Measurements from ENCODE around the gene ZNF385A. TPM values are rescaled to one million over a fixed set of nuclear protein-coding genes. Genes with fewer than 3 reads are reported as not detected.

Gene ZNF385A
- total RNA-seq, 1 donor from 2014 or later = 7.1 TPM

DNA sequence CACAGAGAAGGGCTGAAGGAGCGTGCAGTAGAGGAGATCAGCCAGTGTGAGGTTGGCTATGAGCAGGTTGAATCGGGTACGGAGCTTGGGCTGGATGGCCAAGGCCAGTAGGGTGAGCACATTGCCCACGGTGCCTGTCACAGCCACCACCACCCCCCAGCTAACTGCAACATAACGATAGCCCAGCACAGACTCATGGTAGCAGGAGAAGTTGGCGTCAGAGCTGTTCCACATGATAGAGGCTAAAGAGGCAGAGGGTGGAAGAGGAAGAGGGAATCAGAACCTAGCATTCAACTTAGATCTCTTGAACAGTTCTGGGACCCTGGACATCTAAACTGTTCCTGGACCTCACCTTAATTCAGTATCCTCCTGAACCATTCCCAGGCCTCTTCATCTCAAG lies 20.9 kb downstream of the ZNF385A start:
- Histone ChIP-seq H3K27me3 (ENCODE audit: low read depth) (no peaks in the 10 kb centered on the region), H3K4me1 (peaks cover 26% of the 10 kb centered on the region), H3K36me3 (no peaks in the 10 kb centered on the region), H3K27ac (replicated peaks) (no peak overlapping the region), H3K4me3 (no peak overlapping the region), H3K9me3 (replicated peaks) (no peaks in the 10 kb centered on the region)
- intact Hi-C loops (cut with micrococcal nuclease) = loop anchor here (10.0 kb wide), 1 partner anchor 109 kb away; no protein-coding TSS in a partner anchor
- TF ChIP-seq, protein P1, sequence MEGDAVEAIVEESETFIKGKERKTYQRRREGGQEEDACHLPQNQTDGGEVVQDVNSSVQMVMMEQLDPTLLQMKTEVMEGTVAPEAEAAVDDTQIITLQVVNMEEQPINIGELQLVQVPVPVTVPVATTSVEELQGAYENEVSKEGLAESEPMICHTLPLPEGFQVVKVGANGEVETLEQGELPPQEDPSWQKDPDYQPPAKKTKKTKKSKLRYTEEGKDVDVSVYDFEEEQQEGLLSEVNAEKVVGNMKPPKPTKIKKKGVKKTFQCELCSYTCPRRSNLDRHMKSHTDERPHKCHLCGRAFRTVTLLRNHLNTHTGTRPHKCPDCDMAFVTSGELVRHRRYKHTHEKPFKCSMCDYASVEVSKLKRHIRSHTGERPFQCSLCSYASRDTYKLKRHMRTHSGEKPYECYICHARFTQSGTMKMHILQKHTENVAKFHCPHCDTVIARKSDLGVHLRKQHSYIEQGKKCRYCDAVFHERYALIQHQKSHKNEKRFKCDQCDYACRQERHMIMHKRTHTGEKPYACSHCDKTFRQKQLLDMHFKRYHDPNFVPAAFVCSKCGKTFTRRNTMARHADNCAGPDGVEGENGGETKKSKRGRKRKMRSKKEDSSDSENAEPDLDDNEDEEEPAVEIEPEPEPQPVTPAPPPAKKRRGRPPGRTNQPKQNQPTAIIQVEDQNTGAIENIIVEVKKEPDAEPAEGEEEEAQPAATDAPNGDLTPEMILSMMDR (IDR thresholded peaks at IDR 0.05; ENCODE audit: borderline replicate concordance) = no peak
- DNase-seq = no peak

DNA sequence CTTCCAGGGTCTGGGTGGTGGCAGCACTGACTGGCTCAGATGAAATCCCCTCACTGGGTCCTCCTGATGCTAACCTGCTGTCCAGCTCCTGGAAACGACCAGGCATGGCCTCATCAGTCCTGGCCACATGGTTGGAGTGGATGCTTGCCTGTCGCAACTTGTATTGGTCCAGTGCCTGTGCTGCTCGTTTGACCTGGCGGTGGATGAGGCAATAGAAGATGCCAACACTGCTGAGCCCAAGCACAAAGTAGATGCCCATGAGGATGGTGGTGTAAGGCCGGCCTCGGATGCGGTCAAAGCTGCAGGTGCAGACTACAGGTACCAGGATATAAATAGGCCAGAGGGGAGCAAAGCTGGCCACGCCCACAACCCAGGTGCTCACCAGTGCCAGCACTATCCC lies 21.5 kb downstream of the ZNF385A start:
- Histone ChIP-seq H3K27ac (replicated peaks) (no peak overlapping the region), H3K4me1 (peaks cover 26% of the 10 kb centered on the region), H3K27me3 (ENCODE audit: low read depth) (no peaks in the 10 kb centered on the region), H3K9me3 (replicated peaks) (no peaks in the 10 kb centered on the region), H3K36me3 (no peaks in the 10 kb centered on the region), H3K4me3 (no peak overlapping the region)
- TF ChIP-seq, protein P1 (IDR thresholded peaks at IDR 0.05; ENCODE audit: borderline replicate concordance) = no peak
- intact Hi-C loops (cut with micrococcal nuclease) = loop anchor here (10.0 kb wide), 1 partner anchor 108 kb away; no protein-coding TSS in a partner anchor
- no peak for DNase-seq

DNA sequence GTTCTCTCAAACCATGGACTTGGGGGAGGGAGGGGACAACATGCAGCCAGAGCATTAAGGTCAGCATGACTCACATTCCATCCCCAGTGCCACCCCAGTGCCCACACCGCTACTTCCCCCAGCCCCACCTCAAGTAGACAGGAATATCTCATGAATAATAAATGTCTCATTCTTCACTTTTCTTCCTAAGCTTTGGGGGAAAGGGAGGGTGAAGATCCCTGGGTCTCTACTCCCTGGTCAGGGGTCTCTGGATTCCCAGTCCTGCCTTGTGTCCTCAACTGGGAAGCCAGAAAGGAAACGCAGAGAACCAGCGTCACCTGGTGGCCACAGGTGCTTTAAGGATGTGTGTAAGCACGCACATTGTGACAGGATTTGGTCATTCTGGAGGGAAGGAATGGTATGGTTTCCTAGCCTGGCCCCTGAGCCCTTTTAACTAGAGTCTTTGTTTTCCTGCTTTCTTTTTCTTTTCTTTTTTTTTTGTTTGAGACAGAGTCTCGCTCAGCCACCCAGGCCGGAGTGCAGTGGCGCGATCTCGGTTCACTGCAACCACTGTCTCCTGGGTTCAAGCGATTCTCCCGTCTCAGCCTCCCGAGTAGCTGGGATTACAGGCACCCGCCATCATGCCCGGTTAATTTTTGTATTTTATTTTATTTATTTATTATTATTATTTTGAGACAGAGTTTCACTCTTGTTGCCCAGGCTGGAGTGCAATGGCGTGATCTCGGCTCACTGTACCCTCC lies 23.6 kb downstream of the ZNF385A start:
- DNase-seq = peak; percentile 71
- intact Hi-C loops (cut with micrococcal nuclease) = loop anchor here (10.0 kb wide), 1 partner anchor 106 kb away; no protein-coding TSS in a partner anchor
- H3K27ac ChIP-seq (replicated peaks) = peak overlapping the region; percentile 95
- peaks cover 32% of the 10 kb centered on the region for H3K4me1 ChIP-seq
- TF ChIP-seq, protein P1 (IDR thresholded peaks at IDR 0.05; ENCODE audit: borderline replicate concordance) = peak; percentile 76
- no peaks in the 10 kb centered on the region for H3K9me3 ChIP-seq (replicated peaks)
- H3K4me3 ChIP-seq = no peak overlapping the region
- no peaks in the 10 kb centered on the region for H3K27me3 ChIP-seq (ENCODE audit: low read depth)
- no peaks in the 10 kb centered on the region for H3K36me3 ChIP-seq

DNA sequence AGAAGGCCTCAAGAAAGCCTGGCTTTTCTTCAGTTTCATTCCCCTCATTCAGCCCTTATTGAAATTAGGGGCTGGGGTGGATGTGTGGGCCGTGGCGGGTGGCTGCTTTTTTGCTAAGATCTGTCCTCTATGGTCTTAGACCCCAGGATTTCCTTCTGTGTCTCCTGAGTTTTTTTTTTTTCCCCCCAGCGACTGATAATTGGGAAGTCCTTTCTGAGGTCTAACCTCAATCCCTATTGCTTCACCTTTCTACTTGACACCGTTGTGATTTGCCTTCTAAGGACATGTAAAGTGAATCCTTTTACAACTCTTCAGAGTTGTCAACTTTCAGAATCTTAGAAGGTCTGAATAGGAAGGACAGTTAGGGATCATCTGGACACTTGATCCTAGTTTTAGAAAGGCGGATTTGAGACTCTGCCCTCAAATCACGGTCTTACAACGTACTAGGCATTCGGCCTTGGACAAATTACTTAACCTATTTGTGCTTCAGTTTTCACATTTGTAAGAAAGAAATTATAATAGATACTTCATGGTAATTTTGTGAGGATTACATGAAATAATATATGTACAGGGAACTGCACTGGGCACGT lies 24.7 kb downstream of the ZNF385A start:
- H3K36me3 ChIP-seq = no peaks in the 10 kb centered on the region
- H3K27me3 ChIP-seq (ENCODE audit: low read depth) = no peaks in the 10 kb centered on the region
- no peaks in the 10 kb centered on the region for H3K9me3 ChIP-seq (replicated peaks)
- peak overlapping the region; percentile 79 for H3K4me3 ChIP-seq
- intact Hi-C loops (cut with micrococcal nuclease) = loop anchor here (10.0 kb wide), 1 partner anchor 105 kb away; no protein-coding TSS in a partner anchor
- peak overlapping the region; percentile 95 for H3K27ac ChIP-seq (replicated peaks)
- H3K4me1 ChIP-seq = peaks cover 32% of the 10 kb centered on the region
- DNase-seq = no peak
- TF ChIP-seq, protein P1 (IDR thresholded peaks at IDR 0.05; ENCODE audit: borderline replicate concordance) = no peak

DNA sequence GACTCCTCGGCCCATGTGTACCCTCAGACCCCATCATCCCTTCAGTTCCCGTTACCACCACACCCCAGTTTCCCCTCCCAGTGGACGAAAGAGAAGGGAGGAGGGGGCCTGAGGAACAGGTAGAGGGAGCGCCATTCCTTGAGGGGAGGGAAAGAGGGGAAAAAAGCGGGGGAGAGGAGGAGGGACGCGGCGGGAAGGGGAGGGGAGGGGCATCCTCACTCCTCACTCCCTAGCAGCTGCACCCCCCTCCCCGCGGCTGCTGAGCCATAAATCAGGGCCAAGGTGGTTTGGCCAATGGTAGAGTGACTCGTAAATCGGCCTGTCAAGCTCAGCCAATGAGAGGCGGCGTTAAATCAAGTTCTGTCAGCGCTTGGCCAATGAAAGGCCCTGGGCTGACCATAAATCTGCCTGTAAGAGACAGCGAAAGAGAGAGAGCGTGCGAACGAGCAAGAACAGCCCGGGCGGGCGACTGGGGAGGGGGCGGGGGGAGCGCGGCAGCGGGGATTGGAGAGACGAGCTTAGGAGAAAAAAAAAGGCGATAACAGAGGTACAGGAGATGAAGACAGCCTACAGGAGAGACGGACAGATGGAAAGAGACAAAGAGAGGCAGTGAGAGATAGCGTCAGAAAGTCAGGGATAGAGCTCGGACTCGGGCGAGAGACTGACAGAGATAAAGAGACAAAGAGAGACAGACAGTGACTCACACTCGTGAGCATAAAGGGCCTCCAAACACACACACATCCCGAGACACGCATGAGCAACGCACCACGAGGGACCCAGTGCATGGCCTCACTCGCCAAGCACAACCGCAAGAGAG lies 25.4 kb downstream of the ZNF385A start:
- Histone ChIP-seq H3K4me1 (peaks cover 32% of the 10 kb centered on the region), H3K27ac (replicated peaks) (peak overlapping the region; percentile 95), H3K4me3 (peak overlapping the region; percentile 79), H3K27me3 (ENCODE audit: low read depth) (no peaks in the 10 kb centered on the region), H3K36me3 (no peaks in the 10 kb centered on the region), H3K9me3 (replicated peaks) (no peaks in the 10 kb centered on the region)
- TF ChIP-seq, protein P1 (IDR thresholded peaks at IDR 0.05; ENCODE audit: borderline replicate concordance) = no peak
- intact Hi-C loops (cut with micrococcal nuclease) = no loop called here
- DNase-seq = peak; percentile 94

Data from left ventricle myocardium inferior (tissue), 1 donor.